ENCODE measurements around the gene CHD1L. TPM values are rescaled to one million over a fixed set of nuclear protein-coding genes. Genes with fewer than 3 reads are reported as not detected.

Gene CHD1L
- total RNA-seq, 1 experiment from 2014 or later = 64.2 TPM

GRCh38 chr1:147236448-147236847, 6.0 kb upstream of the CHD1L start:
- peaks cover 16 to 25% (median 18%) of the 10 kb centered on the region in 3 experiments for H3K36me3 Mint-ChIP-seq (ENCODE audit: insufficient read depth in 1 of 3, low read depth in 3 of 3)
- Histone ChIP-seq H2BK12ac (ENCODE audit: insufficient read length, low read depth, low read length) (no peak overlapping the region), H4K91ac (ENCODE audit: insufficient read length, low read depth, low read length) (no peak overlapping the region), H2AFZ (ENCODE audit: low read length) (no peak overlapping the region), H3K4me1 (ENCODE audit: insufficient read depth, low read length) (peaks cover 4% of the 10 kb centered on the region; the same call in 1 of the 2 replicates), H3K18ac (ENCODE audit: insufficient read length, low read depth, low read length) (no peak overlapping the region), H2BK20ac (ENCODE audit: low read depth, low read length, poor library complexity, severe bottlenecking) (no peak overlapping the region), H3K23me2 (ENCODE audit: insufficient read length, low read depth, low read length, poor library complexity, severe bottlenecking) (no peaks in the 10 kb centered on the region), H3K9me3 (ENCODE audit: control insufficient read depth, low read depth, low read length) (peaks cover 5% of the 10 kb centered on the region), H4K5ac (ENCODE audit: insufficient read length, low read depth, low read length) (no peak overlapping the region), H3K79me2 (ENCODE audit: insufficient read depth, low read length) (no peaks in the 10 kb centered on the region), H3K4me2 (ENCODE audit: insufficient read depth, insufficient read length, low read length) (no peak overlapping the region), H3K23ac (ENCODE audit: insufficient read length, low read depth, low read length) (no peak overlapping the region), H3K56ac (ENCODE audit: insufficient read length, low read depth, low read length) (no peak overlapping the region), H3K9ac (ENCODE audit: extremely low read depth, insufficient read length, low read length) (no peak overlapping the region), H3K4ac (ENCODE audit: low read depth, low read length) (no peak overlapping the region), H4K20me1 (ENCODE audit: control insufficient read depth, insufficient read depth, insufficient read length) (no peaks in the 10 kb centered on the region), H3K27ac (ENCODE audit: insufficient read length, low read depth, low read length) (no peak overlapping the region), H3K14ac (ENCODE audit: insufficient read depth, low read length) (no peak overlapping the region), H2BK15ac (ENCODE audit: low read depth, low read length) (no peak overlapping the region), H2BK5ac (ENCODE audit: insufficient read length, low read length) (no peak overlapping the region), H2BK120ac (ENCODE audit: low read depth, low read length, poor library complexity, severe bottlenecking) (no peak overlapping the region), H4K8ac (replicated peaks; ENCODE audit: insufficient read length, low read depth, low read length) (no peak overlapping the region), H3K27me3 (ENCODE audit: insufficient read depth, low read length) (no peaks in the 10 kb centered on the region), H3K79me1 (ENCODE audit: insufficient read depth, low read depth, low read length, poor library complexity, severe bottlenecking) (no peaks in the 10 kb centered on the region), H3T11ph (ENCODE audit: low read length) (no peak overlapping the region), H2AK5ac (ENCODE audit: insufficient read length, low read length) (no peak overlapping the region)
- peaks cover 18 to 25% of the 10 kb centered on the region in 2 experiments for H3K4me1 Mint-ChIP-seq
- WGBS (ENCODE audit: extremely low coverage, insufficient read length, low lambda C conversion rate) = no CpG with 5 or more reads among the region's 2 CpGs
- no peak for DNase-seq
- H3K27me3 Mint-ChIP-seq (ENCODE audit: low read depth) = peaks cover 2% of the 10 kb centered on the region
- H3K27ac Mint-ChIP-seq = no peak overlapping the region
- TF ChIP-seq CTCF (conservative IDR thresholded peaks at IDR 0.05) = no peak
- no peak overlapping the region for H3K4me3 Mint-ChIP-seq
- H3K9me3 Mint-ChIP-seq = peaks cover 28 to 31% of the 10 kb centered on the region in 2 experiments
